ENCODE results near the gene NEO1.

- TF ChIP-seq POLR2A (IDR thresholded peaks at IDR 0.05) (no peak), CTCF (IDR thresholded peaks at IDR 0.05) (no peak)
These were observed 291.8 kb downstream of the NEO1 start for GRCh38 chr15:73344056-73344455.
